Left cardiac atrium (tissue), 4 donors: Measurements from ENCODE around the gene BIRC5. TPM values are rescaled to one million over a fixed set of nuclear protein-coding genes. Genes with fewer than 3 reads are reported as not detected.
"Not testable (repeated sequence)": the region's sequence is repeated elsewhere in the genome, so short reads cannot be mapped to it uniquely, and the experiment has no call there.

ENCODE experiments used
- ATAC-seq, 2 donors: fragments of 200-7000 bp; cut with Tn5 transposase; one replicate each; pipeline ENCODE4 v1.9.1; 2020; ENCODE audit warnings: mild to moderate bottlenecking in 2 of 2, moderate library complexity in 2 of 2
- DNase-seq: peaks from one replicate; pipeline ENCODE4 v3.0.0-alpha.2; 2020
- intact Hi-C, 2 donors: fragments of 100-400 bp; cut with DNase I; formaldehyde crosslinking; loops; one replicate each; pipeline versions ENCODE4 v1.14.1 to v1.15.1; 2022 to 2023
- total RNA-seq, 2 donors: library from RNA; stranded (reverse); fragmentation: NEBNext Ultra II Directional; extraction: Animal tissue kit (Norgen Biotek cat#: 25700); gene quantifications; one replicate each; pipeline ENCODE4 v1.2.1, GENCODE V29; 2021
- donor health status: DM: no; HTN: yes; CAD: no.
- donor health status: DM: no; HTN: yes; CAD: no; lungs with severe emphysema.
- donor health status: DM: yes; HTN: yes; CAD: no.
- donor health status: Dilated cardiomyopathy.

BIRC5 gene
- total RNA-seq, 2 donors from 2014 or later, result 0.16 to 1.6 TPM

GRCh38 chr17:78250891-78251772 is 37.1 kb downstream of the BIRC5 start:
- peak; percentile 75 to 78 for ATAC-seq
- DNase-seq, result peak; percentile 87
- intact Hi-C loops, result loop anchor here in 1 of 2 donors (5.0 kb wide), 2 partner anchors 139 to 171 kb away; no protein-coding TSS in a partner anchor

GRCh38 chr17:78251773-78252103 is 37.7 kb downstream of the BIRC5 start:
- DNase-seq (no peak), ATAC-seq (no peak)
- intact Hi-C loops, result loop anchor here in 1 of 2 donors (5.0 kb wide), 2 partner anchors 139 to 171 kb away; no protein-coding TSS in a partner anchor

- intact Hi-C loops, result loop anchor here in 1 of 2 donors (5.0 kb wide), 2 partner anchors 140 to 170 kb away; no protein-coding TSS in a partner anchor
- peak; percentile 40 for DNase-seq
- ATAC-seq, result no peak
These were observed 38.1 kb downstream of the BIRC5 start for GRCh38 chr17:78252111-78252634.

GRCh38 chr17:78252701-78253635 is 38.9 kb downstream of the BIRC5 start:
- no peak for ATAC-seq
- peak; percentile 20 for DNase-seq
- intact Hi-C loops, result loop anchor here in 1 of 2 donors (5.0 kb wide), 2 partner anchors 141 to 169 kb away; no protein-coding TSS in a partner anchor

- peak; percentile 30 for DNase-seq
- intact Hi-C loops, result loop anchor here in 1 of 2 donors (5.0 kb wide), 2 partner anchors 141 to 169 kb away; no protein-coding TSS in a partner anchor
- not testable (repeated sequence) for ATAC-seq
These were observed 39.5 kb downstream of the BIRC5 start for GRCh38 chr17:78253636-78253945.

GRCh38 chr17:78253946-78254672 is 40.1 kb downstream of the BIRC5 start:
- peak; percentile 85 to 87 for ATAC-seq
- DNase-seq, result peak; percentile 92
- intact Hi-C loops, result loop anchor here in 1 of 2 donors (5.0 kb wide), 2 partner anchors 142 to 168 kb away; no protein-coding TSS in a partner anchor

GRCh38 chr17:78255029-78255656 is 41.1 kb downstream of the BIRC5 start:
- ATAC-seq, result no peak
- intact Hi-C loops, result no loop called here
- peak; percentile 22 for DNase-seq

GRCh38 chr17:78255953-78256706 is 42.1 kb downstream of the BIRC5 start:
- intact Hi-C loops, result no loop called here
- DNase-seq (peak; percentile 20), ATAC-seq (no peak)

GRCh38 chr17:78256707-78257591 is 42.9 kb downstream of the BIRC5 start:
- ATAC-seq (no peak), DNase-seq (peak; percentile 63)
- intact Hi-C loops, result no loop called here

GRCh38 chr17:78257810-78258322 is 43.8 kb downstream of the BIRC5 start:
- peak; percentile 62 for DNase-seq
- intact Hi-C loops, result no loop called here

GRCh38 chr17:78258323-78259191 is 44.5 kb downstream of the BIRC5 start:
- DNase-seq (peak; percentile 82), ATAC-seq (peak in 1 of 2 donors; percentile 25)
- intact Hi-C loops, result no loop called here

More at GRCh38 chr17:78257810-78258322, 43.8 kb downstream of the BIRC5 start:
- ATAC-seq, result no peak

GRCh38 chr17:78259192-78259554 is 45.1 kb downstream of the BIRC5 start:
- ATAC-seq (no peak), DNase-seq (no peak)

GRCh38 chr17:78263063-78263735 is 49.1 kb downstream of the BIRC5 start:
- peak; percentile 78 for DNase-seq
- intact Hi-C loops, result no loop called here
- peak; percentile 33 to 39 for ATAC-seq

More at GRCh38 chr17:78259192-78259554, 45.1 kb downstream of the BIRC5 start:
- intact Hi-C loops, result no loop called here

- no peak for DNase-seq
- intact Hi-C loops, result no loop called here
- ATAC-seq, result no peak
These were observed 49.8 kb downstream of the BIRC5 start for GRCh38 chr17:78263736-78264340.
